ENCODE data around the gene GPR3.

The GPR3 gene

GRCh38 chr1:27349784-27350662 is 42.4 kb upstream of the GPR3 start:
- H3K9me3 ChIP-seq (replicated peaks in 1 of 11) = no peaks in the 10 kb centered on the region
- H3K27me3 ChIP-seq = no peaks in the 10 kb centered on the region
- H3K36me3 ChIP-seq = peaks cover 0 to 77% (median 51%) of the 10 kb centered on the region in 11 experiments; a peak in 21 of 22 replicates
- TF ChIP-seq Cebpa-rat (IDR thresholded peaks at IDR 0.05) = no peak
- H3K4me3 ChIP-seq = no peak overlapping the region
- no peak overlapping the region for H3K27ac ChIP-seq
- H3K4me1 ChIP-seq = peaks cover 9 to 41% (median 22%) of the 10 kb centered on the region in 10 experiments; a peak in 19 of 20 replicates
- H3K4me2 ChIP-seq = no peak overlapping the region
- peaks cover 0 to 36% (median 0%) of the 10 kb centered on the region in 11 experiments; a peak in 7 of 22 replicates for H4K20me1 ChIP-seq
- H3K9ac ChIP-seq = no peak overlapping the region; a peak in 1 of 22 replicates

- no peak overlapping the region for H3K4me2 ChIP-seq
- H4K20me1 ChIP-seq = peaks cover 0 to 36% (median 0%) of the 10 kb centered on the region in 11 experiments; a peak in 5 of 22 replicates
- H3K36me3 ChIP-seq = peaks cover 5 to 75% (median 47%) of the 10 kb centered on the region in 11 experiments; a peak in 21 of 22 replicates
- peak overlapping the region in 1 of 11 experiments; percentile 4; a peak in 1 of 22 replicates for H3K27ac ChIP-seq
- peaks cover 5 to 39% (median 20%) of the 10 kb centered on the region in 10 experiments; a peak in 18 of 20 replicates for H3K4me1 ChIP-seq
- H3K27me3 ChIP-seq = no peaks in the 10 kb centered on the region
- no peaks in the 10 kb centered on the region for H3K9me3 ChIP-seq (replicated peaks in 1 of 11)
- H3K4me3 ChIP-seq = no peak overlapping the region
- no peak overlapping the region for H3K9ac ChIP-seq
- no peak for TF ChIP-seq Cebpa-rat (IDR thresholded peaks at IDR 0.05)
Measured at GRCh38 chr1:27350663-27351540, 41.5 kb upstream of the GPR3 start.

- Histone ChIP-seq H3K4me3 (no peak overlapping the region), H3K4me2 (no peak overlapping the region), H3K9ac (no peak overlapping the region)
Measured at GRCh38 chr1:27351541-27352107, 40.8 kb upstream of the GPR3 start.

DNA sequence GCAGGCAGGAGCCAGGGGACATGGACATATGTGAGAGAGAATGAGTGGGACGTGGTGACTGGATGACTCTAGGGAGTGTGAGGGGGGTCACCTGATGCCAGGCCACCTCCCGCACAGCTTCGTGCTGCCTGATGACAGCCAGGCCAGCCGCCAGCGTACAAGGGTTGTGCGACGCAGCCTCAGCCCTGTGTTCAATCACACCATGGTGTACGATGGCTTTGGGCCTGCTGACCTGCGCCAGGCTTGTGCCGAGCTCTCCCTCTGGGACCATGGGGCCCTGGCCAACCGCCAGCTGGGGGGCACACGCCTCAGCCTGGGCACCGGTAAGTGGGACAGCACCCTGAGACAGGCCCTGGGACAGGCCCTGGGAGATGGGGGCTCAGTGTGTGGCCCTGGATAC is 39.3 kb upstream of the GPR3 start:
- peak overlapping the region in 1 of 11 experiments; percentile 3; a peak in 1 of 22 replicates for H3K9ac ChIP-seq
- no peak overlapping the region for H3K27ac ChIP-seq
- peaks cover 0 to 31% (median 0%) of the 10 kb centered on the region in 11 experiments; a peak in 4 of 22 replicates for H4K20me1 ChIP-seq
- H3K9me3 ChIP-seq (replicated peaks in 1 of 11) = no peaks in the 10 kb centered on the region
- H3K4me2 ChIP-seq = no peak overlapping the region
- peaks cover 16 to 40% (median 33%) of the 10 kb centered on the region in 10 experiments for H3K4me1 ChIP-seq
- H3K4me3 ChIP-seq = no peak overlapping the region
- H3K36me3 ChIP-seq = peaks cover 9 to 62% (median 41%) of the 10 kb centered on the region in 11 experiments; a peak in 21 of 22 replicates
- TF ChIP-seq Cebpa-rat (IDR thresholded peaks at IDR 0.05) = no peak
- no peaks in the 10 kb centered on the region for H3K27me3 ChIP-seq

More at GRCh38 chr1:27351541-27352107, 40.8 kb upstream of the GPR3 start:
- no peaks in the 10 kb centered on the region for H3K27me3 ChIP-seq
- H3K36me3 ChIP-seq = peaks cover 8 to 74% (median 47%) of the 10 kb centered on the region in 11 experiments; a peak in 21 of 22 replicates
- H4K20me1 ChIP-seq = peaks cover 0 to 36% (median 0%) of the 10 kb centered on the region in 11 experiments; a peak in 5 of 22 replicates
- no peak for TF ChIP-seq Cebpa-rat (IDR thresholded peaks at IDR 0.05)
- H3K9me3 ChIP-seq (replicated peaks in 1 of 11) = no peaks in the 10 kb centered on the region
- peak overlapping the region in 1 of 11 experiments; percentile 4; a peak in 1 of 22 replicates for H3K27ac ChIP-seq
- H3K4me1 ChIP-seq = peaks cover 11 to 40% (median 24%) of the 10 kb centered on the region in 10 experiments

DNA sequence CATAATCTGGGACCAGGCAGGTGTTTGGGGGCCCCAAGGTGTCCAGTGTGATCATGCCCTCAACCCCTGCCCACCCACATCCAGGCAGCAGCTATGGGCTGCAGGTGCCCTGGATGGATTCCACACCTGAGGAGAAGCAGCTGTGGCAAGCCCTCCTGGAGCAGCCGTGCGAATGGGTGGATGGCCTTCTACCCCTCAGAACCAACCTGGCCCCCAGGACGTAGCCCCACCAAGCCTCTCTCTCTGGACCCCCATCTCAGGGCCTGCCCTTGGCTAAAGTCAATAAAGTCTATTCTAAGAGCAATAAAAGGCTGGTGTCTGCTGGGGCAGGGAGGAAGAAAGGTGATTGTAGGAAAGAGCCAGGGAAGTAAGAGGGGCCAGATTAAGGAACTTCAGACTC is 38.8 kb upstream of the GPR3 start:
- no peak overlapping the region for H3K27ac ChIP-seq
- H3K4me2 ChIP-seq = no peak overlapping the region
- H3K4me1 ChIP-seq = peaks cover 16 to 39% (median 31%) of the 10 kb centered on the region in 10 experiments
- no peak overlapping the region for H3K4me3 ChIP-seq
- H3K27me3 ChIP-seq = 0 out of 22 replicates have a peak, but pooled peaks cover 0 to 1% (median 0%) of the 10 kb centered on the region in 11 experiments
- peaks cover 14 to 62% (median 39%) of the 10 kb centered on the region in 11 experiments; a peak in 21 of 22 replicates for H3K36me3 ChIP-seq
- peaks cover 0 to 36% (median 0%) of the 10 kb centered on the region in 11 experiments; a peak in 4 of 22 replicates for H4K20me1 ChIP-seq
- no peak for TF ChIP-seq Cebpa-rat (IDR thresholded peaks at IDR 0.05)
- no peaks in the 10 kb centered on the region for H3K9me3 ChIP-seq (replicated peaks in 1 of 11)
- peak overlapping the region in 2 of 11 experiments; percentile 3 to 19; a peak in 1 of 22 replicates for H3K9ac ChIP-seq

- Histone ChIP-seq H3K4me1 (peaks cover 26 to 44% (median 36%) of the 10 kb centered on the region in 10 experiments), H3K36me3 (peaks cover 9 to 51% (median 20%) of the 10 kb centered on the region in 11 experiments; a peak in 19 of 22 replicates), H3K9ac (0 out of 22 replicates have a peak overlapping the region, but pooled peaks of 1 of the 11 experiments have one; percentile 15), H3K4me3 (no peak overlapping the region), H3K27me3 (peaks cover 0 to 18% (median 14%) of the 10 kb centered on the region in 11 experiments; a peak in 15 of 22 replicates), H3K27ac (no peak overlapping the region), H3K4me2 (peak overlapping the region in 8 of 11 experiments; percentile 86 to 96 (median 90); a peak in 9 of 22 replicates), H4K20me1 (peaks cover 0 to 42% (median 0%) of the 10 kb centered on the region in 11 experiments; a peak in 4 of 22 replicates), H3K9me3 (replicated peaks in 1 of 11) (no peaks in the 10 kb centered on the region)
- TF ChIP-seq Cebpa-rat (IDR thresholded peaks at IDR 0.05) = no peak
Measured at GRCh38 chr1:27355683-27356082, 36.7 kb upstream of the GPR3 start.

DNA sequence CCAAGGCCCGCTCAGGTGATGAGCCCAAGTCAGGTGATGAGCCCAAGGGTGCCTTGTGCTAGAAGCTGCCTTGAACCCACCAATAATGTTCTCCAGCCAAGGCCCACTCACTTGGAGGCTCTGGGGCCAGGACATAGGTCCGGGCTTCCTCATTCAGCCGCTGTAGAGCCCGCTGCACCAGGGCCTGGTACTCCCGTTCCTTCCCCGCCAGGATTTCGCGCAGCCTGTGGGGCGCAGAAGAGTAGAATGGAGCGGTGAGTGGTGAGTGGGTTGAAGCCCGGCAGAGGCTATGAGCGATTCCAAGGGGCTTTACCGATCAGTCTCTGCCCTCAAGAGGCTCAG is 36.2 kb upstream of the GPR3 start:
- H4K20me1 ChIP-seq = peaks cover 0 to 48% (median 0%) of the 10 kb centered on the region in 11 experiments; a peak in 4 of 22 replicates
- 0 out of 20 replicates have a peak overlapping the region, but pooled peaks of 2 of the 10 experiments have one; percentile 31 to 43 for H3K4me3 ChIP-seq
- no peak for TF ChIP-seq Cebpa-rat (IDR thresholded peaks at IDR 0.05)
- H3K27ac ChIP-seq = 0 out of 22 replicates have a peak overlapping the region, but pooled peaks of 3 of the 11 experiments have one; percentile 0 to 9 (median 4)
- H3K36me3 ChIP-seq = peaks cover 3 to 45% (median 15%) of the 10 kb centered on the region in 11 experiments; a peak in 16 of 22 replicates
- H3K4me2 ChIP-seq = peak overlapping the region; percentile 81 to 96 (median 90)
- H3K9ac ChIP-seq = peak overlapping the region in 5 of 11 experiments; percentile 31 to 66 (median 64); a peak in 4 of 22 replicates
- H3K9me3 ChIP-seq (replicated peaks in 1 of 11) = no peaks in the 10 kb centered on the region
- H3K27me3 ChIP-seq = peaks cover 0 to 22% (median 16%) of the 10 kb centered on the region in 11 experiments; a peak in 15 of 22 replicates
- peaks cover 29 to 49% (median 41%) of the 10 kb centered on the region in 10 experiments for H3K4me1 ChIP-seq
